ENCODE data around the gene CPVL. TPM values are rescaled to one million over a fixed set of nuclear protein-coding genes. Genes with fewer than 3 reads are reported as not detected.

CPVL gene
- total RNA-seq, 1 experiment from 2014 or later, result 72.3 TPM

DNA sequence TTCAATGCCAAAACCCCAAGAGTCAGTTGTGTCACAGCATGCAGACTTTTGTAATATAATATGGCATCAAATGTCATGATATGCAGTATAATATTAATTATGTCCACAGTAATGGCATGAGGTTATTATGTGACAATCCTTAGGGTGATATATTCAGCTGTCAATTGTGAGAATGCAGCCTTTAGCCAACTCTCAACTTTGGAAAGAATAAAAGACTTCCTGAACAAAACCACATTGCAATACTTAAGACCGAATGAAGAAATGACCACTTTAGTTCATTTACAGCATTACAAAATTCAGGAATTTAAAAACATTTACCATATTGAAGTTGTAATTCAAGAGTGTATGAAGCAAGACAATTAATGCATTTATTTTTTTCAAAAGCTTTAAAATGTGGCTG lies 45.4 kb downstream of the CPVL start:
- Histone ChIP-seq H3K27me3 (replicated peaks; ENCODE audit: insufficient read depth, low read depth, low read length, poor library complexity) (no peaks in the 10 kb centered on the region), H3K9me3 (ENCODE audit: low read depth, low read length, poor library complexity, severe bottlenecking) (no peaks in the 10 kb centered on the region), H3K4me3 (ENCODE audit: low read depth, low read length, poor library complexity, severe bottlenecking) (no peak overlapping the region), H3K36me3 (ENCODE audit: insufficient read depth, low read length, poor library complexity, severe bottlenecking) (no peaks in the 10 kb centered on the region), H3K27ac (ENCODE audit: low read depth, low read length, poor library complexity, severe bottlenecking) (no peak overlapping the region), H3K4me1 (ENCODE audit: insufficient read depth, low read length, poor library complexity, severe bottlenecking) (no peaks in the 10 kb centered on the region)
- BruUV-seq (replicated peaks), result no TSS peak
- intact Hi-C loops (cut with micrococcal nuclease; ENCODE audit: unreplicated experiment), result no loop called here
- CTCF ChIA-PET, result interaction anchor here (0.5 to 3.3 kb wide), 3 partner anchors 144 to 175 kb away, joined by 3 to 14 read pairs (median 8); partner anchors contain the start of gene TRIL
- TF ChIP-seq EZH2 (IDR thresholded peaks at IDR 0.05; ENCODE audit: borderline replicate concordance, low read depth, low read length, poor library complexity, severe bottlenecking), result no peak
- TF ChIP-seq, protein P1, sequence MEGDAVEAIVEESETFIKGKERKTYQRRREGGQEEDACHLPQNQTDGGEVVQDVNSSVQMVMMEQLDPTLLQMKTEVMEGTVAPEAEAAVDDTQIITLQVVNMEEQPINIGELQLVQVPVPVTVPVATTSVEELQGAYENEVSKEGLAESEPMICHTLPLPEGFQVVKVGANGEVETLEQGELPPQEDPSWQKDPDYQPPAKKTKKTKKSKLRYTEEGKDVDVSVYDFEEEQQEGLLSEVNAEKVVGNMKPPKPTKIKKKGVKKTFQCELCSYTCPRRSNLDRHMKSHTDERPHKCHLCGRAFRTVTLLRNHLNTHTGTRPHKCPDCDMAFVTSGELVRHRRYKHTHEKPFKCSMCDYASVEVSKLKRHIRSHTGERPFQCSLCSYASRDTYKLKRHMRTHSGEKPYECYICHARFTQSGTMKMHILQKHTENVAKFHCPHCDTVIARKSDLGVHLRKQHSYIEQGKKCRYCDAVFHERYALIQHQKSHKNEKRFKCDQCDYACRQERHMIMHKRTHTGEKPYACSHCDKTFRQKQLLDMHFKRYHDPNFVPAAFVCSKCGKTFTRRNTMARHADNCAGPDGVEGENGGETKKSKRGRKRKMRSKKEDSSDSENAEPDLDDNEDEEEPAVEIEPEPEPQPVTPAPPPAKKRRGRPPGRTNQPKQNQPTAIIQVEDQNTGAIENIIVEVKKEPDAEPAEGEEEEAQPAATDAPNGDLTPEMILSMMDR (conservative IDR thresholded peaks at IDR 0.05; ENCODE audit: low read depth, low read length), result no peak
- POLR2A ChIA-PET (ENCODE audit: low non-redundant PET), result no interaction called here
- no peak for DNase-seq (ENCODE audit: low spot score)

DNA sequence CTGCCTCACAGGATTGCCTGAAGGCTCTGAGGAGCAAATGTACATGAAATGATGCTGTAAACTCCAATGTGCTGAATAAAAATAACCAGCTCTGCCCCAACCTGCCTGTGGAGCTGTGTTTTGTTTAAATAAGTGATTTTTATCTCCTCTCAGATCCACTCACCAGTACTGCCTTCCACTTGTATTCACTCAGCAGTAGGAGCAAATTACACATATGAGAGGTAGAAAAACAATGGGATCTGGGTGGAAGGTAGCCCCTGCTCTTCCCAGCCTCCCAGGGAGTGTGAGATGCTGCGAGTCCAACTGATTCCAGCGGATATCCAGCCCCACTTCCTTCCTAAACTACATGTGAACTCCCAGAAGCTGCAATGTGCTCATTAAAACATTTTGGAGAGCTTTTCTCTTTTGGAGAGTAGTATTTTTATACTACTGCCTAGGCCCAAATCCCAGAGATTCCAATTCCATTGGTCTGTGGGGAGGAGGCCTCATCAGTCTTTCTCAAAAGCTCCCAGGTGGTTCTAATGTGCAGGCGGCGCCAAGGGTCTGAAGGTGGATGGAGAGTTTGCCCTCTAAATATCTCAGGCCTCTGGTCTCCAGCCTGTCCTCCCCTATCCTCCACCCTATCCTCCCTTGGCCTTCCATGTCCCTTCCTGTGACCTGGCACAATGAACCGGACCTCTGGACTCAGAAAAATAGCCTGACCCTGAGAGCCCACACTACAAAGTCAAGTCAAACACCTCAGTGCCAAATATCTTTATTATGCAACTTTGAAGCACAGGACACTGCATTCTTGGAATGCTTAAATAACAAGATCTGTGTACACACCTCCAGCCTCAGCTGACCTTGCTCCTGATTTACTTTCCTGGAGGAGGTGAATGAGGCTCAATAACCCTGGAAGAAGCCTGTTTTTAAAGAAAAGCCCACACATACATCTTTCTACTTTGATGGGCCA lies 46.2 kb downstream of the CPVL start:
- H3K4me3 ChIP-seq (ENCODE audit: low read depth, low read length, poor library complexity, severe bottlenecking), result no peak overlapping the region
- no peaks in the 10 kb centered on the region for H3K36me3 ChIP-seq (ENCODE audit: insufficient read depth, low read length, poor library complexity, severe bottlenecking)
- intact Hi-C loops (cut with micrococcal nuclease; ENCODE audit: unreplicated experiment), result no loop called here
- DNase-seq (ENCODE audit: low spot score), result no peak
- no peaks in the 10 kb centered on the region for H3K4me1 ChIP-seq (ENCODE audit: insufficient read depth, low read length, poor library complexity, severe bottlenecking)
- no peak overlapping the region for H3K27ac ChIP-seq (ENCODE audit: low read depth, low read length, poor library complexity, severe bottlenecking)
- no TSS peak for BruUV-seq (replicated peaks)
- no peaks in the 10 kb centered on the region for H3K9me3 ChIP-seq (ENCODE audit: low read depth, low read length, poor library complexity, severe bottlenecking)
- TF ChIP-seq, protein P1 (conservative IDR thresholded peaks at IDR 0.05; ENCODE audit: low read depth, low read length), result no peak
- TF ChIP-seq EZH2 (IDR thresholded peaks at IDR 0.05; ENCODE audit: borderline replicate concordance, low read depth, low read length, poor library complexity, severe bottlenecking), result no peak
- POLR2A ChIA-PET (ENCODE audit: low non-redundant PET), result no interaction called here
- no peaks in the 10 kb centered on the region for H3K27me3 ChIP-seq (replicated peaks; ENCODE audit: insufficient read depth, low read depth, low read length, poor library complexity)
- CTCF ChIA-PET, result interaction anchor here (0.5 to 3.3 kb wide), 2 partner anchors 143 to 174 kb away, joined by 3 to 14 read pairs; partner anchors contain the start of gene TRIL

DNA sequence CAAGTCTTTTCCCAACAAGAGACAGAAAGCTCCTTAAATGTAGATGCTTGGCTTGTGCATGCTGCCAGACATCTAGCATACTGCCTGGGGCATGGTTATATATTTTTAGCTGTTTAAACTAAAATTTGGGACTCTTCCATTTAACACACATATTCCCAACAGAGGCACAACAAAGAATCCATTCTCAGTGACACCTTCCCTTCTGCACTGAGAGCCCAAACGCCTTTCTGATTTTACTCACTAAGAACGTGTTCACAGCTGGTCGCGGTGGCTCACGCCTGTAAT lies 49.9 kb downstream of the CPVL start:
- TF ChIP-seq EZH2 (IDR thresholded peaks at IDR 0.05; ENCODE audit: borderline replicate concordance, low read depth, low read length, poor library complexity, severe bottlenecking), result no peak
- TF ChIP-seq, protein P1 (conservative IDR thresholded peaks at IDR 0.05; ENCODE audit: low read depth, low read length), result no peak
- Histone ChIP-seq H3K9me3 (ENCODE audit: low read depth, low read length, poor library complexity, severe bottlenecking) (no peaks in the 10 kb centered on the region), H3K4me3 (ENCODE audit: low read depth, low read length, poor library complexity, severe bottlenecking) (no peak overlapping the region), H3K27ac (ENCODE audit: low read depth, low read length, poor library complexity, severe bottlenecking) (no peak overlapping the region), H3K36me3 (ENCODE audit: insufficient read depth, low read length, poor library complexity, severe bottlenecking) (no peaks in the 10 kb centered on the region), H3K27me3 (replicated peaks; ENCODE audit: insufficient read depth, low read depth, low read length, poor library complexity) (no peaks in the 10 kb centered on the region), H3K4me1 (ENCODE audit: insufficient read depth, low read length, poor library complexity, severe bottlenecking) (peaks cover 4% of the 10 kb centered on the region)
- ChIA-PET POLR2A (ENCODE audit: low non-redundant PET) (no interaction called here), CTCF (no interaction called here)
- no TSS peak for BruUV-seq (replicated peaks)
- intact Hi-C loops (cut with micrococcal nuclease; ENCODE audit: unreplicated experiment), result no loop called here
- no peak for DNase-seq (ENCODE audit: low spot score)
